ENCODE data around the gene JUND.

Gene JUND

DNA sequence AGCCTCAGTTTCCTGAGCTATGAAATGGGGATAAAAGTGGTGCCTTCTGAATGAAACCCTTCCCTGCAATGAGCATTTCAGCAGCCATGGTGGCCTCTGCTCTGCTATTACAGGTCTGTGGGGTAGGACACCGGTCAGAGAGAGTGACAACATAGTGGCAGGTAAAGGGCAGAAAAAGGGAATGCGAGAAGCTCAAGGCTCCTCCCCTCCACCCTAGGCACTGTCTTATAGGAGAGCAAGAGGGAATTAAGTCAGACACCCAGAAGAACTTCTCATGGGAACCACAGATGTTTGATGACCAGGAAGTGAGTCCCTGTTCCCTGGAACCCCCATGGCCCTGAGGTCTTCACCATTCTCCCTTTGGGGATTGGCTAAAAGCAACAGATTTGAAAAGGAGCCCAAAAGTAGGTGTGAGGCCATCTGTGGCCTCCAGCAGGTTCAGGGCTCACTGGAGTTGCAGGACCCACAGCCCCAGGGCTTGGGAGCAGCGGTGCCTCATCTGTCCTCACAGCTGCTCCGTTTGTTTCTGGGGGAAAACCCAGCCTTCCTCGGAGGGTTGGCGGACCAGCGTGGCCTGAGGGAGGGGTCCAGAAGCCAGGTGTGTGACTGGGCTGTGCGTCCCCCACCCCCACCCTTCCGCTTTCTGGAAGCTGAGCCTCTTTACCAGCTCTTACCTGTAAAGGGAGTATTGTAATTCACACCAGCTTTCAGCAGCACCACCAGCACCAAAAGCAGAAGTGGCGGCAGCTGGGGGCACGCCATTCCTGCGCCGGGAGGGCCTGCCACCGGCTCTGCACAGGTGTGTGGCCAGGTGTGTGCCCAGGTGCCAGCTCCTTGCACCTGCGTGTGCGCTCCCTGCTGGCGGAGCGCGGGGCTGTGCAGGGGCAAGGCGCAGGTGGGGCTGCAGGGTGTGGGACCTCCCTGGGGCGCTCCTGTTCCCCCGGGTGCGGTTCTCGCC, 26.6 kb downstream of the JUND start:
- Histone ChIP-seq H3K9me2 (replicated peaks; ENCODE audit: low read depth, low read length) (no peaks in the 10 kb centered on the region), H2AFZ (ENCODE audit: low read length) (no peak overlapping the region), H3F3A (ENCODE audit: low read depth) (no peaks in the 10 kb centered on the region), H3K4me2 (ENCODE audit: low read depth, low read length, poor library complexity, severe bottlenecking) (no peak overlapping the region), H3K4me1 (ENCODE audit: insufficient read depth, low read length, poor library complexity, severe bottlenecking) (no peaks in the 10 kb centered on the region), H3K79me2 (ENCODE audit: insufficient read depth, low read length) (no peaks in the 10 kb centered on the region), H3K9me3 (ENCODE audit: insufficient read depth, low read depth, low read length) (no peaks in the 10 kb centered on the region), H3K4me3 (ENCODE audit: low read length, poor library complexity, severe bottlenecking) (no peak overlapping the region), H3K9ac (ENCODE audit: low read depth, low read length, poor library complexity, severe bottlenecking) (no peak overlapping the region), H3K27me3 (ENCODE audit: insufficient read depth, low read length, poor library complexity, severe bottlenecking) (no peaks in the 10 kb centered on the region), H4K20me1 (ENCODE audit: insufficient read depth, low read length, poor library complexity, severe bottlenecking) (no peaks in the 10 kb centered on the region), H3K36me3 (ENCODE audit: insufficient read depth, low read length) (no peaks in the 10 kb centered on the region)
- TF ChIP-seq CTCF (conservative IDR thresholded peaks at IDR 0.05; ENCODE audit: low read length), result no peak
- no peak for TF ChIP-seq EZH2phosphoT487 (IDR thresholded peaks at IDR 0.05; ENCODE audit: borderline replicate concordance)

GRCh38 chr19:18253716-18254115, 27.7 kb downstream of the JUND start:
- no peaks in the 10 kb centered on the region for H3K9me3 ChIP-seq (ENCODE audit: insufficient read depth, low read depth, low read length)
- H3K36me3 ChIP-seq (ENCODE audit: insufficient read depth, low read length), result no peaks in the 10 kb centered on the region
- H3K9ac ChIP-seq (ENCODE audit: low read depth, low read length, poor library complexity, severe bottlenecking), result no peak overlapping the region
- no peaks in the 10 kb centered on the region for H3K4me1 ChIP-seq (ENCODE audit: insufficient read depth, low read length, poor library complexity, severe bottlenecking)
- no peaks in the 10 kb centered on the region for H4K20me1 ChIP-seq (ENCODE audit: insufficient read depth, low read length, poor library complexity, severe bottlenecking)
- H2AFZ ChIP-seq (ENCODE audit: low read length), result no peak overlapping the region
- no peaks in the 10 kb centered on the region for H3F3A ChIP-seq (ENCODE audit: low read depth)
- TF ChIP-seq CTCF (conservative IDR thresholded peaks at IDR 0.05; ENCODE audit: low read length) (no peak), EZH2phosphoT487 (IDR thresholded peaks at IDR 0.05; ENCODE audit: borderline replicate concordance) (no peak)
- no peak overlapping the region for H3K4me2 ChIP-seq (ENCODE audit: low read depth, low read length, poor library complexity, severe bottlenecking)
- no peaks in the 10 kb centered on the region for H3K27me3 ChIP-seq (ENCODE audit: insufficient read depth, low read length, poor library complexity, severe bottlenecking)
- no peaks in the 10 kb centered on the region for H3K79me2 ChIP-seq (ENCODE audit: insufficient read depth, low read length)
- H3K4me3 ChIP-seq (ENCODE audit: low read length, poor library complexity, severe bottlenecking), result no peak overlapping the region
- no peaks in the 10 kb centered on the region for H3K9me2 ChIP-seq (replicated peaks; ENCODE audit: low read depth, low read length)

DNA sequence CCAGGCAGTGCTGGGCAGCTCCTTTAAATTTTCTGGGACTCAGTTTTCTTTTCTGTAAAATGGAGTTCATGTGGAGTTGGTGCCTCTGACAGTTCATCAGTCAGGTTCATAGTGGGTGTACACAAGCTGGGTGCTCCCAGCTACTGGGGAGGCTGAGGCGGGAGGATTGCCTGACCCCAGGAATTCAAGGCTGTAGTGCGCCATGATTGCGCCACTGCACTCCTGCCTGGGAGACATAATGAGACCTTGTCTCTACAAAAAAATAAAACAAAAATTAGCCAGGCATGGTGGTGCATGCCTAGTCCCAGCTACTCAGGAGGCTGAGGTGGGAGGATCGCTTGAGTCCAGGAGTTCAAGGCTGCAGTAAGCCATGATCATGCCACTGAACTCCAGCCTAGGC, 28.3 kb downstream of the JUND start:
- no peaks in the 10 kb centered on the region for H3K27me3 ChIP-seq (ENCODE audit: insufficient read depth, low read length, poor library complexity, severe bottlenecking)
- H4K20me1 ChIP-seq (ENCODE audit: insufficient read depth, low read length, poor library complexity, severe bottlenecking), result no peaks in the 10 kb centered on the region
- no peaks in the 10 kb centered on the region for H3F3A ChIP-seq (ENCODE audit: low read depth)
- no peaks in the 10 kb centered on the region for H3K79me2 ChIP-seq (ENCODE audit: insufficient read depth, low read length)
- H3K9ac ChIP-seq (ENCODE audit: low read depth, low read length, poor library complexity, severe bottlenecking), result no peak overlapping the region
- H3K9me2 ChIP-seq (replicated peaks; ENCODE audit: low read depth, low read length), result no peaks in the 10 kb centered on the region
- no peak overlapping the region for H3K4me3 ChIP-seq (ENCODE audit: low read length, poor library complexity, severe bottlenecking)
- no peak for TF ChIP-seq EZH2phosphoT487 (IDR thresholded peaks at IDR 0.05; ENCODE audit: borderline replicate concordance)
- TF ChIP-seq CTCF (conservative IDR thresholded peaks at IDR 0.05; ENCODE audit: low read length), result no peak
- no peaks in the 10 kb centered on the region for H3K36me3 ChIP-seq (ENCODE audit: insufficient read depth, low read length)
- H3K4me1 ChIP-seq (ENCODE audit: insufficient read depth, low read length, poor library complexity, severe bottlenecking), result no peaks in the 10 kb centered on the region
- H3K9me3 ChIP-seq (ENCODE audit: insufficient read depth, low read depth, low read length), result no peaks in the 10 kb centered on the region
- H3K4me2 ChIP-seq (ENCODE audit: low read depth, low read length, poor library complexity, severe bottlenecking), result no peak overlapping the region
- no peak overlapping the region for H2AFZ ChIP-seq (ENCODE audit: low read length)

All from Loucy (cell line).